ENCODE results near the gene PCSK5. TPM values are rescaled to one million over a fixed set of nuclear protein-coding genes. Genes with fewer than 3 reads are reported as not detected.
A peak's percentile ranks its signal among the peaks of the same experiment; 100 is the strongest.

PCSK5 gene
- total and polyA plus RNA-seq, 2 donors (not counting 3 experiments of a cell fraction or from before 2014, with no cell fraction given): 2.6 to 4.8 TPM

- no TSS peak for BruUV-seq (replicated peaks)
- H3K36me3 ChIP-seq (ENCODE audit: control insufficient read depth in 2 of 2, extremely low read depth in 1 of 2, insufficient read depth in 2 of 2, low read length in 2 of 2): no peaks in the 10 kb centered on the region
- H3K9ac ChIP-seq (replicated peaks; ENCODE audit: extremely low read depth, insufficient read depth, low read length): no peak overlapping the region
- no peak for FAIRE-seq
- TF ChIP-seq GATA2 (IDR thresholded peaks at IDR 0.05; ENCODE audit: insufficient read depth, insufficient read length, low read depth, low read length) (no peak), EZH2 (IDR thresholded peaks at IDR 0.05; ENCODE audit: borderline replicate concordance, low read depth, low read length, severe bottlenecking) (no peak), FOS (IDR thresholded peaks at IDR 0.05; ENCODE audit: borderline replicate concordance, insufficient read depth, low read length) (no peak), MYC (IDR thresholded peaks at IDR 0.05; ENCODE audit: low read depth, low read length) (no peak), JUN (IDR thresholded peaks at IDR 0.05; ENCODE audit: borderline replicate concordance, insufficient read depth, insufficient read length, low read depth) (no peak), CTCF (IDR thresholded peaks at IDR 0.05; ENCODE audit: extremely low read depth in 1 of 2, insufficient read depth in 1 of 2, low read depth in 1 of 2, low read length in 2 of 2) (no peak), POLR2AphosphoS5 (IDR thresholded peaks at IDR 0.05; ENCODE audit: insufficient read depth, low read depth, low read length) (no peak), POLR2A (IDR thresholded peaks at IDR 0.05; ENCODE audit: low read depth, low read length) (no peak), MAX (IDR thresholded peaks at IDR 0.05; ENCODE audit: insufficient read depth, insufficient read length) (no peak)
- DNase-seq (ENCODE audit: low read depth, low spot score): no peak
- H4K20me1 ChIP-seq (replicated peaks; ENCODE audit: control insufficient read depth, extremely low read depth, insufficient read depth, low read length): no peaks in the 10 kb centered on the region
- no peaks in the 10 kb centered on the region for H3K27me3 ChIP-seq (ENCODE audit: control insufficient read depth in 2 of 2, insufficient read depth in 2 of 2, low read length in 2 of 2)
- ChIA-PET POLR2A (no interaction called here), CTCF (interaction anchor here (0.8 to 2.1 kb wide), 7 partner anchors 18 to 312 kb away, joined by 3 to 9 read pairs (median 4); no protein-coding TSS in a partner anchor)
- H3K27ac ChIP-seq (ENCODE audit: insufficient read depth, low read depth, low read length): no peak overlapping the region
- peak overlapping the region; percentile 40 for H2AFZ ChIP-seq (ENCODE audit: low read depth, low read length)
- H3K9me3 ChIP-seq (replicated peaks; ENCODE audit: control insufficient read depth, insufficient read depth, low read length): no peaks in the 10 kb centered on the region
- peaks cover 5% of the 10 kb centered on the region for H3K4me1 ChIP-seq (ENCODE audit: control insufficient read depth, extremely low read depth, insufficient read depth, low read length)
- H3K9me1 ChIP-seq (replicated peaks; ENCODE audit: control insufficient read depth, extremely low read depth, insufficient read depth, low read length): no peaks in the 10 kb centered on the region
- intact Hi-C loops (cut with micrococcal nuclease) (loop anchor here (2.0 kb wide), 1 partner anchor 45 kb away; no protein-coding TSS in a partner anchor), dilution Hi-C loops (cut with MboI; ENCODE audit: extremely low pct_ligation_motif_present, low sequenced_read_pairs) (no loop called here)
- no peaks in the 10 kb centered on the region for H3K79me2 ChIP-seq (ENCODE audit: control insufficient read depth, insufficient read depth, low read length)
- no peak overlapping the region for H3K4me2 ChIP-seq (ENCODE audit: insufficient read depth, low read length)
- H3K4me3 ChIP-seq (replicated peaks in 1 of 3; ENCODE audit: insufficient read depth in 1 of 3, low read depth in 1 of 3, low read length in 3 of 3): no peak overlapping the region
Measured at GRCh38 chr9:76401580-76402354, 511.3 kb downstream of the PCSK5 start.
